ENCODE data around the gene HNRNPC.
"Not testable (repeated sequence)": the region's sequence is repeated elsewhere in the genome, so short reads cannot be mapped to it uniquely, and the experiment has no call there.

Gene HNRNPC

GRCh38 chr14:21269252-21270046, at the start of gene HNRNPC:
TSS of gene HNRNPC (minus strand) at chr14:21269442. CDS start at chr14:21234193, 35,249 bp downstream.
- DNase-seq, result peak; percentile 100

GRCh38 chr14:21317398-21317797, 48.2 kb upstream of the HNRNPC start:
- DNase-seq, result no peak

- DNase-seq, result no peak
These were observed 44.3 kb upstream of the HNRNPC start for GRCh38 chr14:21313512-21313911.

GRCh38 chr14:21311614-21312013, 42.4 kb upstream of the HNRNPC start:
- DNase-seq, result no peak

- no peak for DNase-seq
These were observed 40.7 kb upstream of the HNRNPC start for GRCh38 chr14:21309956-21310355.

GRCh38 chr14:21309238-21309636, 40.0 kb upstream of the HNRNPC start:
- DNase-seq, result no peak

- no peak for DNase-seq
These were observed 39.4 kb upstream of the HNRNPC start for GRCh38 chr14:21308479-21309237.

GRCh38 chr14:21308132-21308478, 38.9 kb upstream of the HNRNPC start:
- no peak for DNase-seq

- no peak for DNase-seq
These were observed 38.4 kb upstream of the HNRNPC start for GRCh38 chr14:21307637-21308036.

- DNase-seq, result not testable (repeated sequence)
These were observed 33.5 kb upstream of the HNRNPC start for GRCh38 chr14:21302836-21303140.

- DNase-seq, result no peak
These were observed 33.0 kb upstream of the HNRNPC start for GRCh38 chr14:21302013-21302835.

- peak; percentile 17 for DNase-seq
These were observed 31.6 kb upstream of the HNRNPC start for GRCh38 chr14:21300892-21301291.

- DNase-seq, result no peak
These were observed 30.4 kb upstream of the HNRNPC start for GRCh38 chr14:21299562-21300130.

- DNase-seq, result no peak
These were observed 29.1 kb upstream of the HNRNPC start for GRCh38 chr14:21298358-21298757.

- not testable (repeated sequence) for DNase-seq
These were observed 24.8 kb upstream of the HNRNPC start for GRCh38 chr14:21294026-21294425.

- DNase-seq, result no peak
These were observed 17.9 kb upstream of the HNRNPC start for GRCh38 chr14:21287168-21287567.

GRCh38 chr14:21286516-21286915, 17.3 kb upstream of the HNRNPC start:
- not testable (repeated sequence) for DNase-seq

GRCh38 chr14:21281917-21282316, 12.7 kb upstream of the HNRNPC start:
- DNase-seq, result not testable (repeated sequence)

- no peak for DNase-seq
These were observed 10.5 kb upstream of the HNRNPC start, which contains the start of gene RPGRIP1 for GRCh38 chr14:21279783-21280182. TSS of gene RPGRIP1 (plus strand) at chr14:21280083. CDS start at chr14:21287977, 7,894 bp downstream.

GRCh38 chr14:21278632-21279031, 9.4 kb upstream of the HNRNPC start:
- DNase-seq, result no peak

- DNase-seq, result no peak
These were observed 6.1 kb upstream of the HNRNPC start for GRCh38 chr14:21275261-21275858.

GRCh38 chr14:21272661-21273060, 3.4 kb upstream of the HNRNPC start:
- DNase-seq, result not testable (repeated sequence)
